HepG2 (cell line): Measurements from ENCODE around the gene PDCD11. TPM values are rescaled to one million over a fixed set of nuclear protein-coding genes. Genes with fewer than 3 reads are reported as not detected.

Source experiments
- AKNA ChIP-seq: sonication (generic); formaldehyde crosslinking; IDR thresholded peaks from 2 replicates; pipeline ENCODE4 v1.4.0; 2020; ENCODE audit warnings: missing genetic modification reagents, borderline replicate concordance
- IKZF1 ChIP-seq: fragments of 450-650 bp; IDR thresholded peaks from 2 replicates; pipeline ENCODE4 v1.7.1; 2016
- KDM2A ChIP-seq: sonication (generic); formaldehyde crosslinking; IDR thresholded peaks from 2 replicates; pipeline ENCODE4 v1.4.0; 2020; ENCODE audit warnings: low read depth, missing genetic modification reagents, borderline replicate concordance
- MIER3 ChIP-seq: IDR thresholded peaks from 2 replicates; pipeline ENCODE4 v1.6.1; 2016; ENCODE audit warnings: missing compliant biosample characterization, borderline replicate concordance
- PRPF4 ChIP-seq: fragments of 200-400 bp; formaldehyde crosslinking; IDR thresholded peaks from 2 replicates; pipeline ENCODE4 v1.6.1; 2016; ENCODE audit warnings: low read length, low read depth; ENCODE audit not compliant: poor library complexity, severe bottlenecking
- PTBP1 ChIP-seq: fragments of 200-400 bp; formaldehyde crosslinking; IDR thresholded peaks from 2 replicates; pipeline ENCODE4 v1.6.1; 2018; ENCODE audit warnings: low read length, low read depth; ENCODE audit not compliant: poor library complexity, severe bottlenecking
- SKIL ChIP-seq: sonication (generic); formaldehyde crosslinking; IDR thresholded peaks from 2 replicates; pipeline ENCODE4 v1.8.0; 2022; ENCODE audit warnings: missing genetic modification reagents, mild to moderate bottlenecking, moderate library complexity, borderline replicate concordance
- TARDBP ChIP-seq: sonication (generic); formaldehyde crosslinking; IDR thresholded peaks from 2 replicates; pipeline ENCODE4 v1.8.0; 2022; ENCODE audit warnings: mild to moderate bottlenecking, missing genetic modification reagents
- ZBTB10 ChIP-seq: sonication (generic); formaldehyde crosslinking; IDR thresholded peaks from 2 replicates; pipeline ENCODE4 v1.4.0; 2020; ENCODE audit warnings: missing genetic modification reagents, borderline replicate concordance
- ZFP37 ChIP-seq: sonication (generic); formaldehyde crosslinking; IDR thresholded peaks from 2 replicates; pipeline ENCODE4 v1.4.0; 2020; ENCODE audit warnings: missing genetic modification reagents, borderline replicate concordance
- ZNF180 ChIP-seq: sonication (generic); formaldehyde crosslinking; IDR thresholded peaks from 2 replicates; pipeline ENCODE4 v1.4.0; 2020; ENCODE audit warnings: low read depth, missing genetic modification reagents, borderline replicate concordance
- ZNF431 ChIP-seq: sonication (generic); formaldehyde crosslinking; IDR thresholded peaks from 2 replicates; pipeline ENCODE4 v1.9.0; 2022; ENCODE audit warnings: missing genetic modification reagents, low read depth, mild to moderate bottlenecking, borderline replicate concordance
- ZSCAN21 ChIP-seq: sonication (generic); formaldehyde crosslinking; IDR thresholded peaks from 2 replicates; pipeline ENCODE4 v1.8.0; 2022; ENCODE audit warnings: mild to moderate bottlenecking, missing genetic modification reagents, moderate library complexity, borderline replicate concordance
- polyA plus RNA-seq, 8 experiments: library from polyadenylated mRNA; depleted of rRNA in 3 of 8; stranded (reverse) in 7 of 8; unstranded in 1 of 8; fragments of >200 nt; fragmentation: Illumina TruSeq in 4 of 8; extraction: Trizol in 4 of 8; gene quantifications; 2 replicates each; pipeline versions ENCODE4 v1.2.1 to v1.2.3, GENCODE V29; 2011 to 2016; ENCODE audit warnings: low read depth in 4 of 8, missing spikeins in 1 of 8, mixed read lengths in 1 of 8; ENCODE audit not compliant: insufficient read depth in 1 of 8
- total RNA-seq, 5 experiments: library from RNA; depleted of rRNA; stranded (reverse); fragments of >200 nt; fragmentation: Illumina TruSeq; extraction: Trizol; gene quantifications; 2 replicates each; pipeline ENCODE4 v1.2.3, GENCODE V29; 2016; ENCODE audit warnings: low read depth in 1 of 5
- TF ChIP-seq, protein P1 (sequence below): sonication (generic); formaldehyde crosslinking; IDR thresholded peaks from 2 replicates; pipeline ENCODE4 v1.4.0; 2020; ENCODE audit warnings: missing genetic modification reagents, mild to moderate bottlenecking, borderline replicate concordance

The PDCD11 gene
- total and polyA plus RNA-seq, 2 of the 13 experiments (the other 11 are each of a cell fraction or from before 2014, with no cell fraction given), result 12.8 to 52.8 TPM

DNA sequence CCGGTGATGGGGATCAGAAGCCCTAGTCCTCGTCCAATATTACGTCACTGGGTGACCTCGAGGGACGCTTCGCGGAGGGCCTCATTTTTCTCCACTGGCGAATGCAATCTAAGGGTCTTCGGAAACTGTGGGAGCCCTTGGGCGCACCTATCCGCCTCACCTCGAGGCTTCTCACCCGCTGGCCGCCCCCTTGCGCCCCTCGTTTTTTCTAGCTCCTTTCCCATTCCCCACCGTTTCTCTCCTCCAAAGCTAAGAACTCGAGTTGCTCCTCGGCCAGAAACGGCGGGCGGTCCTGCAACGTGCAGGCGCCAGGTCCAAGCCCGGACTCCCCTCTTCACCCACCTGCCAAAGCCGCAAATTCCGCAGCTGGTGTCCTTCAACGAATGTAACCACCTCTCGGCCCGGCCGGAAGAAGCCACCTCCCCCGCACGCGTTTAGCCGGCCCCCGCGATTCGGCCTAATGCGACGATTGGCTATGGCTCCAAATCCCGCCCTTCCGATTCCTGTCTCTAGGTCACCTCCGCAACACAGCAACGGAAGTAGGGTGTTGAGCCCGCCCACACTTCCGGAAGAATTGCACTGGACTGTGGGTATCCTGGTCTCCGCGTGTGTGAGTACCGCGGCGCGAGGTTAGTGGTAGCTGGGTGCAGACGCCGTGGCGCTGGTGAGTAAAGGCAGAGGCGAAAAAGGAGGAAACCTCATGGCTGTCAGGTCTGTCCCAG, at the start of gene PDCD11, which contains the start of gene ATP5MK (continued):
- 0 out of 2 replicates have a peak, but pooled peaks have one; percentile 38 for TF ChIP-seq ZBTB10 (CRISPR knock-in tag)
- no peak for TF ChIP-seq SKIL (CRISPR knock-in tag)
- TF ChIP-seq KDM2A (CRISPR knock-in tag), result peak; percentile 65
- TF ChIP-seq ZNF180 (CRISPR knock-in tag), result 0 out of 2 replicates have a peak, but pooled peaks have one; percentile 48
- no peak for TF ChIP-seq ZSCAN21 (CRISPR knock-in tag)
- TF ChIP-seq AKNA (CRISPR knock-in tag), result no peak
- TF ChIP-seq, protein P1, sequence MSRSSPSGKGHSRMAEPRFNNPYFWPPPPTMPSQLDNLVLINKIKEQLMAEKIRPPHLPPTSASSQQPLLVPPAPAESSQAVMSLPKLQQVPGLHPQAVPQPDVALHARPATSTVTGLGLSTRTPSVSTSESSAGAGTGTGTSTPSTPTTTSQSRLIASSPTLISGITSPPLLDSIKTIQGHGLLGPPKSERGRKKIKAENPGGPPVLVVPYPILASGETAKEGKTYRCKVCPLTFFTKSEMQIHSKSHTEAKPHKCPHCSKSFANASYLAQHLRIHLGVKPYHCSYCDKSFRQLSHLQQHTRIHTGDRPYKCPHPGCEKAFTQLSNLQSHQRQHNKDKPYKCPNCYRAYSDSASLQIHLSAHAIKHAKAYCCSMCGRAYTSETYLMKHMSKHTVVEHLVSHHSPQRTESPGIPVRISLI, result peak; percentile 27; the same call in 1 of the 2 replicates
- no peak for TF ChIP-seq PRPF4
- no peak for TF ChIP-seq PTBP1
- TF ChIP-seq ZNF431 (CRISPR knock-in tag), result peak; percentile 68; the same call in 1 of the 2 replicates
- no peak for TF ChIP-seq IKZF1
- TF ChIP-seq MIER3, result peak; percentile 86; the same call in 1 of the 2 replicates
- TF ChIP-seq TARDBP, result peak; percentile 88
- peak; percentile 58; the same call in 1 of the 2 replicates for TF ChIP-seq ZFP37 (CRISPR knock-in tag)
